PC-3 (cell line): ENCODE data around the gene RAF1. TPM values are rescaled to one million over a fixed set of nuclear protein-coding genes. Genes with fewer than 3 reads are reported as not detected.

Experiments
- ATAC-seq: fragments of 200-7000 bp; cut with Tn5 transposase; 2 replicates; pipeline ENCODE4 v1.9.1; 2020; ENCODE audit warnings: mild to moderate bottlenecking, moderate library complexity
- BruUV-seq: library from RNA; stranded (reverse); fragments of 400-500 nt; replicated peaks from 2 replicates; lab custom pipeline; 2021; lab: Mats Ljungman, UMichigan
- CTCF ChIA-PET: fragments of 300-600 bp; sonication (Branson Sonifier 250); formaldehyde crosslinking; loops from one replicate; lab custom pipeline; 2022; ENCODE audit warnings: antibody characterized with exemption; lab: Charles Lee
- POLR2A ChIA-PET: fragments of 300-600 bp; sonication (Branson Sonifier 250); formaldehyde crosslinking; loops from one replicate; lab custom pipeline; 2022; ENCODE audit warnings: antibody characterized with exemption; ENCODE audit not compliant: unreplicated experiment; lab: Charles Lee
- DNase-seq: peaks from one replicate; pipeline ENCODE4 v3.0.0-alpha.2; 2015
- H2AFZ ChIP-seq: fragments of 300-600 bp; sonication (generic); 2 replicates; pipeline ENCODE4 v1.6.0; 2016; ENCODE audit warnings: antibody characterized with exemption, low read length
- H3F3A ChIP-seq: fragments of 300-600 bp; sonication (generic); one replicate; pipeline ENCODE4 v1.6.0; 2017; ENCODE audit warnings: antibody characterized with exemption, low read length, control low read depth, mild to moderate bottlenecking; ENCODE audit not compliant: unreplicated experiment
- H3K27ac ChIP-seq: fragments of 300-600 bp; sonication (generic); 2 replicates; pipeline ENCODE4 v1.5.1; 2016; ENCODE audit warnings: mild to moderate bottlenecking, low read length
- H3K27me3 ChIP-seq: fragments of 300-600 bp; sonication (generic); 2 replicates; pipeline ENCODE4 v1.6.1; 2016; ENCODE audit warnings: low read length, mixed read lengths
- H3K36me3 ChIP-seq: fragments of 300-600 bp; sonication (generic); 2 replicates; pipeline ENCODE4 v1.6.1; 2016; ENCODE audit warnings: low read depth, mixed run types, low read length, mixed read lengths
- H3K4me1 ChIP-seq: fragments of 300-600 bp; sonication (generic); 2 replicates; pipeline ENCODE4 v1.5.1; 2016; ENCODE audit warnings: low read length; ENCODE audit not compliant: insufficient read depth
- H3K4me2 ChIP-seq: fragments of 300-600 bp; sonication (generic); 2 replicates; pipeline ENCODE4 v1.6.0; 2016; ENCODE audit warnings: low read length
- H3K4me3 ChIP-seq: fragments of 300-600 bp; sonication (generic); 2 replicates; pipeline ENCODE4 v1.5.1; 2016; ENCODE audit warnings: mild to moderate bottlenecking, low read length, mixed read lengths
- H3K79me2 ChIP-seq: fragments of 300-600 bp; sonication (generic); 2 replicates; pipeline ENCODE4 v1.6.1; 2017; ENCODE audit warnings: low read length, mixed read lengths
- H3K9ac ChIP-seq: fragments of 300-600 bp; sonication (generic); 2 replicates; pipeline ENCODE4 v1.6.0; 2016; ENCODE audit warnings: mild to moderate bottlenecking, low read length
- H3K9me2 ChIP-seq: fragments of 300-600 bp; sonication (generic); replicated peaks from 2 replicates; pipeline ENCODE4 v1.6.1; 2016; ENCODE audit warnings: mixed run types, low read length, mixed read lengths
- H3K9me3 ChIP-seq: fragments of 300-600 bp; sonication (generic); 2 replicates; pipeline ENCODE4 v1.6.1; 2016; ENCODE audit warnings: low read length, mixed read lengths
- H4K20me1 ChIP-seq: fragments of 300-600 bp; sonication (generic); 2 replicates; pipeline ENCODE4 v1.6.1; 2016; ENCODE audit warnings: low read length, mixed read lengths
- CTCF ChIP-seq: fragments of 300-600 bp; sonication (generic); conservative IDR thresholded peaks from 2 replicates; pipeline ENCODE4 v1.5.1; 2017; ENCODE audit warnings: antibody characterized with exemption, low read depth, mild to moderate bottlenecking, low read length
- EZH2 ChIP-seq: fragments of 300-600 bp; sonication (generic); IDR thresholded peaks from one replicate; pipeline ENCODE4 v1.6.1; 2017; ENCODE audit warnings: antibody characterized with exemption, mild to moderate bottlenecking, low read length; ENCODE audit not compliant: unreplicated experiment
- EZH2phosphoT487 ChIP-seq: fragments of 300-600 bp; sonication (generic); IDR thresholded peaks from 2 replicates; pipeline ENCODE4 v1.6.1; 2018; ENCODE audit warnings: mild to moderate bottlenecking, antibody characterized with exemption, low read length, borderline replicate concordance
- intact Hi-C: fragments of 100-400 bp; cut with micrococcal nuclease; formaldehyde crosslinking; loops from 2 replicates; pipeline ENCODE4 v1.9.0; 2023
- total RNA-seq: library from RNA; depleted of rRNA; stranded (reverse); fragments of >200 nt; gene quantifications from 2 replicates; pipeline ENCODE4 v1.2.3, GENCODE V29; 2014

Gene RAF1
- total RNA-seq, 1 experiment from 2014 or later = 130 TPM

- Histone ChIP-seq H4K20me1 (peaks cover 66% of the 10 kb centered on the region), H3F3A (no peaks in the 10 kb centered on the region), H3K4me1 (peaks cover 27% of the 10 kb centered on the region), H3K27ac (no peak overlapping the region), H3K9ac (no peak overlapping the region), H3K9me2 (no peaks in the 10 kb centered on the region), H2AFZ (no peak overlapping the region), H3K79me2 (peaks cover 98% of the 10 kb centered on the region), H3K4me2 (no peak overlapping the region), H3K36me3 (peaks cover 4% of the 10 kb centered on the region; the same call in 1 of the 2 replicates), H3K27me3 (no peaks in the 10 kb centered on the region), H3K4me3 (no peak overlapping the region), H3K9me3 (no peaks in the 10 kb centered on the region)
- ChIA-PET CTCF (no interaction called here), POLR2A (no interaction called here)
- ATAC-seq = peak; percentile 27
- peak; percentile 6 for DNase-seq
- no TSS peak for BruUV-seq
- TF ChIP-seq CTCF = no peak
- TF ChIP-seq EZH2 = no peak
- no peak for TF ChIP-seq EZH2phosphoT487
- intact Hi-C loops = no loop called here
These were observed 7.7 kb downstream of the RAF1 start for GRCh38 chr3:12656193-12656592.

- no peak for TF ChIP-seq CTCF
- intact Hi-C loops = no loop called here
- H4K20me1 ChIP-seq = peaks cover 68% of the 10 kb centered on the region
- H3F3A ChIP-seq = no peaks in the 10 kb centered on the region
- no peak overlapping the region for H2AFZ ChIP-seq
- no peak overlapping the region for H3K4me2 ChIP-seq
- no TSS peak for BruUV-seq
- H3K27ac ChIP-seq = no peak overlapping the region
- peaks cover 4% of the 10 kb centered on the region; the same call in 1 of the 2 replicates for H3K36me3 ChIP-seq
- peaks cover 98% of the 10 kb centered on the region for H3K79me2 ChIP-seq
- H3K9me3 ChIP-seq = no peaks in the 10 kb centered on the region
- no peak for ATAC-seq
- ChIA-PET POLR2A (no interaction called here), CTCF (no interaction called here)
- no peak for DNase-seq
- no peaks in the 10 kb centered on the region for H3K9me2 ChIP-seq
- no peak overlapping the region for H3K4me3 ChIP-seq
- no peak overlapping the region for H3K9ac ChIP-seq
- H3K27me3 ChIP-seq = no peaks in the 10 kb centered on the region
- H3K4me1 ChIP-seq = peaks cover 22% of the 10 kb centered on the region
These were observed 8.2 kb downstream of the RAF1 start for GRCh38 chr3:12655701-12656100.

GRCh38 chr3:12653747-12654146 is 10.2 kb downstream of the RAF1 start:
- intact Hi-C loops = no loop called here
- POLR2A ChIA-PET = interaction anchor here (0.6 kb wide), 1 partner anchor 25 kb away, joined by 9 read pairs; no protein-coding TSS in a partner anchor
- Histone ChIP-seq H3K36me3 (peaks cover 4% of the 10 kb centered on the region; the same call in 1 of the 2 replicates), H3K4me2 (no peak overlapping the region), H2AFZ (no peak overlapping the region), H3F3A (no peaks in the 10 kb centered on the region), H3K9me3 (no peaks in the 10 kb centered on the region), H3K27me3 (no peaks in the 10 kb centered on the region), H3K79me2 (peaks cover 98% of the 10 kb centered on the region), H4K20me1 (peaks cover 62% of the 10 kb centered on the region), H3K9ac (no peak overlapping the region), H3K9me2 (no peaks in the 10 kb centered on the region), H3K4me3 (no peak overlapping the region), H3K27ac (no peak overlapping the region), H3K4me1 (peaks cover 4% of the 10 kb centered on the region)
- CTCF ChIA-PET = interaction anchor here (0.6 kb wide), 1 partner anchor 88 kb away, joined by 3 read pairs; no protein-coding TSS in a partner anchor
- no peak for TF ChIP-seq CTCF
- DNase-seq (no peak), ATAC-seq (no peak)
- BruUV-seq = no TSS peak
